Kidney glomerular epithelial cell (primary cell): Measurements from ENCODE around the gene TRIM65.
"Not testable (repeated sequence)": the region's sequence is repeated elsewhere in the genome, so short reads cannot be mapped to it uniquely, and the experiment has no call there.

Source experiments
- DNase-seq: peaks from one replicate; lab custom pipeline; 2025; lab: John Stamatoyannopoulos, UW

Gene TRIM65

DNA sequence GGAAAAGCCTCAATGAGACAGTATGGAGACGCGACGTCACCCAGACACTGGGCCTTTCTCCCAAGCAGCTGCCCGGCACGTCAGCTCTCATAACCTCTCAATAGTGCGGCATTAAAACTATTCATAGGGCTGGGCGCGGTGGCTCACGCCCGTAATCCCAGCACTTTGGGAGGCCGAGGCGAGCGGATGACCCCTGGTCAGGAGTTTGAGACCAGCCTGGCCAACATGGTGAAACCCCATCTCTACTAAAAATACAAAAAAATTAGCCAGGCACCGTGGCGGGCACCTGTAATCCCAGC, 45.1 kb downstream of the TRIM65 start:
- DNase-seq: not testable (repeated sequence)

DNA sequence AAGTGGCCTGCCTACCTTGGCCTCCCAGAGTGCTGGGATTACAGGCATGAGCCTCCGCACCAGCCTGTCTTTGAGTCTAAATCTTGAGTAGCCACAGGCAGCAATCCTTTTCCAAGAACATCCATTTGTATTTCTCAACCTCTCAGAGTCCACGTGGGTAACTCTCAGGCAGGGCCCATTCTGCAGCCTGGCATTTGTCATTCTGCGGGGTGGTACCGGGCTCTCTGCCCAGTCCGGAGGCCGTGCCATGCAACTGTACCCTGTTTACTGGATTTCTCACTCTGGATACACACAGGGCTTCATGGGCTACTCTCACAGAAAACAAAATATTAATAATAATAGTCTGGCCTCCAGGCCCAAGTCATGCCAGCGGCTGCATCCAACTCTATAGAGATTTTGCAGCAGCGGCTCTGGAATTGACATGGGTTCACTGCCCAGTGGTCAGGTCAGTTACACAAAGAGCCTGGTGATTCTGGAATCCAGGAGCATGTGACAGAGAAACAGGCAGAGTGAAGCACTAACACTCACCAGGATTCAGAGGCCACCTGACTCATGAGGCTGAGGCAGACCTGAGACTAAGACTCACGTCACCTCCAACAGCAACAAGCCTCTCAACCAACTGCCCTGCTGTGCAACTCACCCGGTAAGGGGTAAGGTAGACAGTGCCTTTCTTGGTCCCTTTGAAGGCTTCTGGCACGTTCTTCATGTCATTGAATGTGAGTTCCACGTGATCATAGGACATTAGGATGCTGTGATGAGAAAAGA, 45.6 kb downstream of the TRIM65 start:
- DNase-seq: no peak

DNA sequence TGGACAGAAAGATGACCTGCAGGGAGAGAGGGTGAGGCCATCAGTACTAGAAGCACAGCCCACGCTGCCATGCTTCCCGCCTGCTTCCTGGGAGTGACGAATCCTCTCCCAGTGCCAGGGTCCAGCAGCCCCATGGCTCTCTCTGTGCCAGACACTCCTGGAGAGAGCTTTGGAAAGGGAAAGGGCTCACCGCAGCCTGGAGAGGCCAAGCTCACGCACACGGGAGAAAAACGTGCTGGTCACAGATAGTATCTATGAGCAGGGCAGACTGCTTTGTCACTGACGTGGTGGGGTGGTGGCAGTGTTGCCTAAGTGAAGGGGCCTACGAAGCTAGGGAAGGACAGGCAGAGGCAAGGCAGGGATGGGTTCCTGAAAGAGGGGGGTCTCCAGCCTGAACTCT, 47.0 kb downstream of the TRIM65 start:
- no peak for DNase-seq

DNA sequence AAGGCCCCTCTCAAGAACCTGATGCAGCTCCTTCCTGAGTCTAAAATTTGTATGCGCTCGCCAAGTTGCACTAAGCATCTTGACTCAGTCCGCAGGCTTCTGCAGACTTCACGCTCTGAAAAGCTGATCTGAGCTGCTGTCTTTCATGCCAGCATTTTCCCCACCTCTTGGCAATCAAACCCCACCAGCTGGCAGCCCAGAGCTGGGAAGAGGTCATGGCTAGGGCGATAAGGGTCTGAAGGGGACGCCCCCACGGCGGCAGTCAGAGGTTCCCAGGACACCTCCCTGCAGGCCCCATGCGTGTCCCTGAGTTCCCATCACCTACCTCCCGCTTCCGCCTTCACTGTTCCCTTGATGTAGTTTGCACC, 47.5 kb downstream of the TRIM65 start:
- no peak for DNase-seq

DNA sequence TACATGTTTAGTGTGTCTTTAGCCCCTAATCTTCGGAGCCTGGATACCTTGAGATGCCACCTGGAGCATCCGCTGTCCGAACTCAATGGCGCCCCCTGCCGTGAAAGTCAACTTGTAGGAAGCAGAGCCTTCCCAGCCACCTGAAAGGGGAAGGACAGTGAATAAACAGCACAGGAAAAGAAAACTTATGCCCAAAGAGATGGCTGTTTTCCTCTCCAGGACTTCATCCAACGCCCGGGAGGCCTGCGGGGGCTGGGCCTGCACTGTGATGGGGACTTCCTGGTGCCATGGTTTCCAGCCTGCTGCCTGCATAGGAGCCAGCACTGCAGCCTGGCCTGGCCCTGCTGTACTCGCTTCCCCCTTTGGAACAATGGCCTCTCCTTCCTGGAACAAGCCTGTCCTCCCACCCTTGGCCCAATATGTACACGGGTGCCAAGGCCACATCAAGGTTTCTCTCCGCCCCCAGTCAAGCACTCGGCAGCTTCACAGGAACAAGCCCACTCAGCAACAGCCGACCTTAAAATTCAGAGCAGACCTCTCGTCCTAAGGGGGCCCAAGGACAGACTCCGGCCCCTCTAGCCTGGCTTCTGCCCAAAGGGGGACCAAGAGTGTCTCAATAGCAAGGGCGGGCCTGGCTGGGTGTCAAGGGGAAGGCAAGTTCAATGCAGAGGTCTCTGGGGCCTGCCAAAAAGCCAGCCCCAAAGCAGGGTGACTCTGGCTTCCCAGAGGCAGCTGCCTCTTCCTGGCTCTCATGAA, 48.0 kb downstream of the TRIM65 start:
- peak; percentile 28 for DNase-seq

DNA sequence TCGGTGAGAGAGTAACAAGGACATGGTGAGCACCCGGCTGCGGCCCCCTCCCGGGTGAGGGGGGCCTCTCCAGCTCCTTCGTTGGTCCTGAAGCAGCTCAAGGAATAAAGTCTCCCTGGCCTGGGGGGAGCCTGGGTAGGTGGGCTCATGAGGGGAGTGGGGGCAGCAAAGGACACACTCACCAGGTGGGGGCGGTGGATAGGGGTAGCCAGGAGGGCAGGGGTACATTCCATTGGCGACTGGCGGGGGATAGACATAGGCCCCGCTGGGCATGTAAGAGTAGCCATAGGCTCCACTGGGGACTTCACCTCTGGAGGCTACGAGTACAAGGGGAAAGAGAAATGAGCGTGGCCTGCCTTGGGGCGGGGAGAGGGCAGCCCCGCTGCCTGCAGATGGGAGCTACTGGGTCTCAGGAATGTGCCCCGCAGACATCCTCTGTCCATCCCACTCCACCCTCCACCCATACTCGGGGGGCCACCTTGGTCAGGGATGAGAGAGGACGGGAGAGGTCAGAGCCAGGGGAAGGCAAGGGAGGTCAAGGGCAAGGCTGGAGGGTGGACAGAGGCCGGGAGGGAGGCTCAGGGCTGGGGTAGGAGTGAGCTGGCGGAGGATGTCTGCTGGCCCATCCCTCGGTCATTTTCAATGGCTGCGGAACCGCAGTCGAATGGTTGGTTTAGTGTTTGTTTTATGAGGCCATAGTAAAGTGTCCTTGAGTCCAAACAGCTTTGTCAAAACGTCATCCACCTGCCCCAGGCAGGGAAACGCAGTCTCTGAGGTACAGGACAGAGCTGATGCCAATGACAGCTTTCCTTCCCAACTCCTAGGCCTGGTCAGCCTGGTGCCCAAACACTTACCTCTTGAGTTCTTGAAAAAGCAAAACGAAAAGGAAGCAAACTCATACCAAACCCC, 48.9 kb downstream of the TRIM65 start:
- DNase-seq: no peak

DNA sequence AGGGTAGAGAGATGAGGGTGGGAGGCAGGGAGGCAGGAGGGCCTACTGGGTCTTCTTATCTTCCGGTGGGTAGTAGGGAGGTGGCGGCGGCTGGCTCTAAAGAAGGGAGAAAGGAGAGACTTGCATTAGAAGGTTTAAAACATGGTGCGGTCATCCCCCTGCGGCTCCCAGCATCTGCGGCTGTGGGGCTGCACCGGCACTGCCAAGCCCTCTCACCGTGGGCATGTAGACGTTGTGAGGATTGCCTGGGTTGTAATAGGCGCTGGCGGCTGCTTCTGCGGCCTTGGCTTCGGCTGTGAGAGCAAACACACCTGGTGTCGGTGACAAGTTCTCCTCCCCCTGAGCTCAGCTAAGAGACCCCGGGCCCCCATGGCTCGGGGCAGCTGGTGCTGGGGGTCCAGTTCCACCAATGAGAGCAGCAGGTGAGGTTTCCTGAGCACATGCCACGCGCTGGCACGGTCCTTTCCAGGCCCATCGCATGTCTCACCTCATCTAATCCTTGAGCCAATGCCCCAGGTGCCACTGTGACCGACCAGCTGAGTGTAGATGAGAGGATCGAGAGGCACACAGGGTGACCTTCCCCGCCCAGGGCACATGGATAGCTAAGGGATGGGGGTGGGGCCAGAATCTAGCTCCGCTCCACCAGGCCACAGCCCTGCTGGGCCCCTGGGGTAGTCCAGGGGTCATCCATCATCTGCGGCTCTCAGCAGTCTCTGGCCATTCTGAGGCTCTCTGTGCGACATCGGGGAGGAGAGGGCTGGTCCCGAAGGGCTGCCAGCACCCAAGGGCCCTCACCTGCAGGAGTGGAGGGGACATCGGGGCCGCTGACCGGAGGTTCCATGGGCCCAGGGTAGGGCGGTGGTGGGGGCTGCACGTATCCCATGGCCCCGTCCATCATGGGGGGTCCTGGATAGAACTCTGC, 49.8 kb downstream of the TRIM65 start:
- no peak for DNase-seq

DNA sequence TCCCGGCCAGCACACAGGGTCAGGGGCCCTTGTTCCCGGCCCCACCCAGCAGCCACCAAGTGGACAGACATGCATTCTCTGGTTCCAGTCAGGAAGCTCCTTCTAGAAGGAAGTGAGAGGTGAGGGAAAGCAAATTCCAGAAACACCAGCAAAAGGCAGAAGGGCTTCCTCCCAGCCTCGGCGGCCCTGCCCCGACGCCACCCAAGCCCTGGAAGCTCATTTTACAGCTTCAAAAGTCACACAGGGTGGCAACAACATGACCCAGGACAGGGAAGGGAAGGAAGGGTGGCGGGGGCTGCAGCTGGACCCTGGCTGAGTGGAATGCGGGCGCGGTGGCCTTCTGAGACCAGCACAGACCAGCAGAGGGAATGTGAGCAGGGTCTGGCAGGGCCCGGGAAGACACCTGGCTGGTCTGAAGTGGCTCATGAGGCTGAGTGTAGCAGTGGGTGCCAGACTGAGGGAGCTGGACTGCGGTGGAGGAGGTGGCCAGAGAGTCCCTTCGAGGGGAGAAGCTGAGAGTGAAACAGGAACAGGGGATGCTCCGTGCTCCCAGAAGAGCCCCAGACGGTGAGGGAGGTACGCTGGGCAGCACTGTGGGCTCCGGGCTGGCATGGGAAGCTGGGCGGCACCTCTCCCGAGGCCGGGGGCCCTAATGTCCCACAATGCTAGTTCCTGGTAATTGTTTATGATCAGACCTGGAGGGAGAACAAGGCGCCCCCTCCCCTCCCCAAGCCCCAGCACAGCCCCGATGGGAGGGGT, 50.6 kb downstream of the TRIM65 start:
- no peak for DNase-seq

DNA sequence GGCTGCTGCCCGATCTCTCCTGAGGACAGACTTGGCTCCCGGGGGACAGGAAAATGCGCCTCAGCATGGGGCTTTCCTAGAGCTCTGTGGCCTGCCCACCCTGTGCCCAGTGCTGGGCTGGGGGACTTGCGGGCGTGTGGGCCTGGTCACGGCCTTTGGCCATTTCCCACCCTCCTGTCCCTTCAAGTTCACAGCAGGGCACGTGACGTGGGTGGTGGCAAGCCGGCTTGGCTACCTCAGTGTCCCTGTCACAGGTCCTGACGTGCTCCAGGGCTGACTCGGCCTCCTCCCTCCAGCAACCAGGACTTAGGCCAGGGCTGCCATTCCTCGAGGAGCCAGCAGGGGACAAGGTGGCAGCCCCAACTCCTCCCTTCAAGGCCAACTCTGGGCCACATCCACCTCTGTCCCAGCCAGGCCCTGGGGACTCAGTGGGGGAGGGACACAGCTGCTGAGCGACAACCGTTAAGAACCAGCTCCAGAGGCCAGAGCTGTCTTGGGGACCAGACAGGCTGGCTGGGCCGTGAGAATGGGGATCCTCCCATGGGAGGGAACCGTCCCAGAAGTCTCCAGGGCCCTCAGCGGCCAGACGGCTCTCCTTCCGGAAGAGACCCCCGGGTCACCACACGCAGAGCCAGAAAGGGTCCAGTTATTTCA, 51.6 kb downstream of the TRIM65 start:
- DNase-seq: peak; percentile 13

DNA sequence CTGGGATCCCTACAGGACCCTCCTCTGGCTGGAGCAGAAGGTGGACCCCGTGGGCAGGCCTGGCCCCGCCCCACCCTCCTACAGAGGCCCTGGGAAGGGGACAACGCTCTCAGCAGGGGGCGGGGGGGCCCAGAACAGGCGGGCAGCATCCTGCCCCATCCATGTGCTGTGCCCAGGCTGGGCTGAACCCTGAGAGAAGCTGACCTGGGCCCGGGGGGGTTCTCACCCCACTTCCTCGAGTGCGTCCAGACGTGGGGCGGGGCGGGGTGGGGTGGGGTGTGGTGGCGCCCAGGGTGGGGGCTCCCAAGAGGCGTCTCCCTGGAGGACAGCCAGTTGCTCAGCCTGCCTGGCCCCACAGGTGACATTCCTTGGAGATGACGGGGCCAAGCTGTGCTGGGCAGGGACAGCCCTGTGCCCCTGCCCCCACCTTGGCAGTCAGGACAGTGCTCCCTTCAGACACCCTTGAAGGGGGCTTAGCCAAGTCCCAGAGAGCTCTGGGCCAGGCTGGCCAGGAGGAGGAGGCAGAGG, 52.2 kb downstream of the TRIM65 start:
- peak; percentile 15 for DNase-seq

DNA sequence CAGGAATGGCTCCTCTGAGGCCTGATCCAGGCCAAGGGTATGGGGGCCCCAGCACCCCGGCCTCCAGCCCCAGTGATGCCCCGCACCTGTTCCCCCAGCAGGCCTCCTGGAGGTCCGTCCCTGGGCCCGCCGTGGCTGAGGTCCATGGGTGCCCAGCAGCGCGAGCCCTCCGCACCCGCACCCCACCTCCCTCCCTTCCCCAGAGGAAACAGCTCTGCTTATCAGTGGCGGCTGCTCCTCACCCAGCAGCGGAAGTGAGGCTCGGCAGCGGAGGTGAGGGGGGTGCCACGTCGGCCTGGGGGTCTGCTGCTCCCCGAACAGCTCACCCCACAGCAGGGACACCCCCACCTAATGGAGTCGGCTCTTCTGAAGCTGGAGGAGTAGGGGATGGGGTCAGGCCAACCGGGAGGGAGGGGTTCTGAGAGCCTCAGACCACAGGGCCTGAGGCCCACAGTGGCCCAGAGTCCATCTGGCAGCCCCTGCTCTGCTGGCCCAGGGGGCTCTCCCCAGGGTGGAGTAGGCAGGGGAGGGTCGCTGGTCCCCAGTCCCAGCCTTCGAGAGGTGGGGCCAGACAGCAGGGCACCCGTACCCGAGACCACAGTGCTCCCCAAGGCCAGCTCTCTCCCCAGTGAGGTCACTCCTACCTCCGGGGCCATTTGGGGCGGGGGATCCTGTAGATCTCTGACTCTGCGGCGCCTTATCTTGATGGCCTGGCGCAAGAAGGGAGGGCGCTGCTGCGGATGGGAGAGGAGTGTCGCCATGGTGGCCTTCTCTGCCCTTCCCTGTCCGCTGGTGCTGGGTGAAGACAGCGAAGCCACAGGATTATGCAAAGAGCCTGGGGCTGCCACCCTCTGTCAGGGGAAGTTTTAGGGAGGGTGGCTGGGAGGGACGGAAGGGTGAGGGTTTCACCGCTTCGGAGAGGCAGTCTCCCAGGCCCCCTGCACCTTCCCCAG, 52.9 kb downstream of the TRIM65 start, which contains the start of gene UNC13D:
Gene UNC13D (minus strand): TSS at position 828 of the 953 bp plus-strand sequence. CDS start 67 bp downstream, at position 761.
- DNase-seq: no peak

DNA sequence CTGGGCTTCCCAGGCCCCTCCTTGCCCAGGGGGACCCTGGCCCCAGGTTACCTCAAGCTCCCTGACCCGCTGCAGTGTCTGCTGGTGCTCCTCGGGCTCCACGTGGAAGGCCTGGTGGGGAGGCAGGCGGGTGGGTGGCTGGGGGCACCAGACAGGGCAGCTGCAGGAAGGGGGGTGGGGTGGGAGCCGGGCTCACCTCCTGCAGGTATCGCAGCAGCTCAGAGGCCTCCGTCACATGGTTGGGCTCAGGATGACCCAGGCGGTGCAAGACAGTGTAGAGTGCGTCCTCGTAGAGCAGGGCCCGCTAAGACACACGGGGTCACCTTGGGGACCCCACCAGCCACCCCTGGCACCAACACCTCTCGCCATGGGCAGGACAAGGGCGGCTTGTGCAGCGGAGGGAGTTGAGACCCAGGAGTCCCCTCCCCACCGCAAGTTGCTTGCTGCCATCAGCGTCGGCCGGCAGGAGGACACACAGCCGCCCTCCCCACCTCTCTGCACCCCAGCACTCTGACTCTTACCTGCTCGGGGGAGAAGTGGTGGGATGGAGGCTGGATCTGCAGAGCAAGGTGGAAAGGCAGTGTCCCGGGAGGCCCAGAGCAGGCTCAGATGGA, 53.7 kb downstream of the TRIM65 start:
- no peak for DNase-seq

DNA sequence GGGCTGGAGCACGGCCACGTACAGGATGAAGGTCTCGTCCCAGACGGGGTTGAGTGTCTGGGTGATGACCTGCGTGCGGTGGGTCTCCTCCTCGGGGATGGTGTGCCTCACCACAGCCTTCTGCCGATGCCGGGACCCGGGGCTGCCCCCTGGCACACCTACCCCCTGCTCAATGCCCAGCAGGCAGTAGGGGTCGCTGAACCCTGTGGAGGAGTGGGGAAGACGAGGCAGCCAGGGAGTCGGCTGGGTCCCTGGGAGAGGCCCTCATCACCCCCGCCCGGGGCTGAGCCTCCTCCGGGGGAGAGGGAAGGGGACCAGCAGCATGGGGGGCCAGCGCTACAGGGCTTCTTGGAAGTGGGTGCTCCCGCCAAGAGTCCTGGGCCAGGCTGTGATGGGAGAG, 54.3 kb downstream of the TRIM65 start:
- no peak for DNase-seq

DNA sequence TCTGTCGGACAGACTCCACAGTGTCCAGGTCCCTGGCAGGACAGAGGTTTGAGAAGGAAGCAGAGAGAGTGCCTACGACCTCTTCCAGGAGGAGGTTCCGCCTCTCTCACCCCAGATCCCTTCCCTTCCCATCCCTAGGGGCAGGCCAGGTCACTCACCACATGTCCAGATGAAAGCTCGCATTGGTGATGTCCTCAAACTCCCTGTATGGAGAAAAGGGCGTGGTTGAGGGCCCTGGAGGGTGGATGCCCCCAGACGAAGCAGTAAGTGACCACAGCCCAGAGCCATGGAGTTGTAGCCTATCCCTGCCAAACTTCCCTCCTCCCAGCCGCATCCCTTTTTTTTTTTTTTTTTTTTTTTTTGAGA, 56.0 kb downstream of the TRIM65 start:
- DNase-seq: no peak

DNA sequence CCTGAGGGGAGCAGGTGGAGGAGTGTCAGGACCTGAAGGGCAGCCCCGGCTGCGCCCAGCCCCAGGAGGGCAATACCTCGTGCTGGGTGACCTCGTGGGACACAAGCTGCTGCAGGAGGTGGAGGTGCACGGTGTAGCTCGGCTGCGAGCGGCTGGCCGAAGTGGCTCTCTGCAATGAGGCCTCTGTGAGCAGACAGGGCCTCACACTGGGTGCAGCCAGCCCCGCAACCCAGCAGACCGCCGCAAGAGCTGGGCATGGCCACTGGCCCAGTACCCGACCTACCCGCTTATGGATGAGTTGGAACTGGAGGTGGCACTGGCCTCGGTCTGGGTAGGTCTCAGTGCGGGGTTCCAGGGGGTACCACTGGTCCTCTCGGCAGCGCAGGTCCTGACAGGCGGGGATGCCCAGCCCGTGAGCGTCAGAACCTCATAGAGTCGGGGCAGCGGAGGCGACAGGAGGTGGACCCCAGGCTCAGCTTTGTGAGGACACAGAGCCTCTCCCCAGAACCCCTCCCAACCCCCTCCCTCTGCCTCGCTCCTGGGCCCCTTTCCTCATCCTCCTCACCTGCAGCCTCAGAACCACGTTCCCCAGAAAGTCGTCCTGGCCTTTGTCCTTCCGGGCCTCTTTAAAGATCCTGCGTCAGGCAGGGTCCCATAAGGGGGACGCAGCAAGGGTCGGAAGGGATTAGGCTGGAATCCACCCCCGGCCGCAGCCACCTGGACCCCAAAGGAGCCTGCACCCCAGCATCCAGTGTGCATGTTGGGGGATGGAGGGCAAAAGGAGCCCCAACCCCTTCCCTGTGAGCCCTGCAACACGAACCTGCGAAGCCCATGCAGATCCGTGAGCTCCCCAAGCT, 56.6 kb downstream of the TRIM65 start:
- no peak for DNase-seq
